Measurements from ENCODE around the gene SYTL4. TPM values are rescaled to one million over a fixed set of nuclear protein-coding genes. Genes with fewer than 3 reads are reported as not detected.

The SYTL4 gene
- total RNA-seq, 1 donor from 2014 or later, result 9.4 TPM

- peak; percentile 47 for DNase-seq (ENCODE audit: low spot score)
Observed at GRCh38 chrX:100648458-100649417, 83.2 kb downstream of the SYTL4 start.

GRCh38 chrX:100647739-100648138, 84.2 kb downstream of the SYTL4 start:
- DNase-seq (ENCODE audit: low spot score), result no peak

GRCh38 chrX:100647095-100647494, 84.8 kb downstream of the SYTL4 start:
- DNase-seq (ENCODE audit: low spot score), result peak; percentile 58

GRCh38 chrX:100645106-100645505, 86.8 kb downstream of the SYTL4 start:
- no peak for DNase-seq (ENCODE audit: low spot score)

- DNase-seq (ENCODE audit: low spot score), result peak; percentile 93
Observed at GRCh38 chrX:100643956-100644860, 87.7 kb downstream of the SYTL4 start, which contains the start of gene SRPX2. Gene SRPX2 (plus strand): TSS chrX:100644199. CDS start chrX:100646323, 2,124 bp downstream.

- DNase-seq (ENCODE audit: low spot score), result no peak
Observed at GRCh38 chrX:100643212-100643611, 88.7 kb downstream of the SYTL4 start.

GRCh38 chrX:100642290-100642689, 89.6 kb downstream of the SYTL4 start:
- no peak for DNase-seq (ENCODE audit: low spot score)

GRCh38 chrX:100636321-100636991, 95.5 kb downstream of the SYTL4 start, which contains the start of gene TSPAN6:
Gene TSPAN6 (minus strand): TSS chrX:100636806. CDS start chrX:100636694, 112 bp downstream.
- DNase-seq (ENCODE audit: low spot score), result peak; percentile 92

GRCh38 chrX:100635989-100636320, 96.0 kb downstream of the SYTL4 start:
- no peak for DNase-seq (ENCODE audit: low spot score)

- no peak for DNase-seq (ENCODE audit: low spot score)
Observed at GRCh38 chrX:100635040-100635439, 96.9 kb downstream of the SYTL4 start.

- DNase-seq (ENCODE audit: low spot score), result no peak
Observed at GRCh38 chrX:100625985-100626491, 105.9 kb downstream of the SYTL4 start.

Other genes with a start within 250 kb of the SYTL4 start
- gene TNMD, start 147.2 kb downstream of the SYTL4 start, total RNA-seq (ENCODE audit: insufficient read depth, low replicate concordance), result 34.9 TPM
- 38.3 TPM for gene TSPAN6, start 95.3 kb downstream of the SYTL4 start, total RNA-seq (ENCODE audit: insufficient read depth, low replicate concordance)
- gene SRPX2, start 87.9 kb downstream of the SYTL4 start, total RNA-seq (ENCODE audit: insufficient read depth, low replicate concordance), result 40.0 TPM
- 5.3 TPM for gene CSTF2, start 88.3 kb upstream of the SYTL4 start, total RNA-seq (ENCODE audit: insufficient read depth, low replicate concordance)
- gene NOX1, start 142.2 kb upstream of the SYTL4 start, total RNA-seq (ENCODE audit: insufficient read depth, low replicate concordance), result 0.96 TPM
- gene XKRX, start 196.8 kb upstream of the SYTL4 start, total RNA-seq (ENCODE audit: insufficient read depth, low replicate concordance), result 4.3 TPM
- gene ARL13A, start 237.6 kb upstream of the SYTL4 start, total RNA-seq (ENCODE audit: insufficient read depth, low replicate concordance), result not detected